Heart left ventricle (tissue), 16 donors: ENCODE data around the gene CDK18. TPM values are rescaled to one million over a fixed set of nuclear protein-coding genes. Genes with fewer than 3 reads are reported as not detected.

Experiments used
- ATAC-seq, 4 donors: fragments of 200-7000 bp; cut with Tn5 transposase; one replicate each; pipeline ENCODE4 v1.9.1; 2020 to 2022; ENCODE audit warnings: moderate library complexity in 4 of 4, mild to moderate bottlenecking in 3 of 4, moderate number of reproducible peaks in 1 of 4
- DNase-seq, 5 donors: peaks; one replicate each; pipeline ENCODE4 v3.0.0-alpha.2; 2020
- H3K27ac ChIP-seq, 12 donors: fragments of 200-600 bp; sonication (generic) in 4 of 12; one replicate each; pipeline versions ENCODE4 v1.5.0 to v1.8.0; 2016 to 2022; ENCODE audit warnings: mild to moderate bottlenecking in 2 of 12
- H3K27me3 ChIP-seq, 9 donors: fragments of 200-600 bp; sonication (generic) in 2 of 9; one replicate each; pipeline versions ENCODE4 v1.5.1 to v1.8.0; 2016 to 2022; ENCODE audit warnings: mild to moderate bottlenecking in 3 of 9
- H3K36me3 ChIP-seq, 9 donors: fragments of 200-600 bp; sonication (generic) in 2 of 9; one replicate each; pipeline versions ENCODE4 v1.5.0 to v1.8.0; 2018 to 2022; ENCODE audit warnings: mild to moderate bottlenecking in 2 of 9
- H3K4me1 ChIP-seq, 12 donors: fragments of 200-600 bp; sonication (generic) in 4 of 12; one replicate each; pipeline versions ENCODE4 v1.5.0 to v1.8.0; 2016 to 2022; ENCODE audit warnings: mild to moderate bottlenecking in 3 of 12
- H3K4me3 ChIP-seq, 12 donors: fragments of 200-600 bp; sonication (generic) in 4 of 12; one replicate each; pipeline versions ENCODE4 v1.5.0 to v1.8.0; 2017 to 2022; ENCODE audit warnings: mild to moderate bottlenecking in 9 of 12, moderate library complexity in 4 of 12
- H3K9me3 ChIP-seq, 12 donors: fragments of 200-600 bp; sonication (generic) in 4 of 12; one replicate each; pipeline versions ENCODE4 v1.5.0 to v1.8.0; 2016 to 2022; ENCODE audit warnings: mild to moderate bottlenecking in 1 of 12
- POLR2A ChIP-seq, 2 donors: fragments of 450-650 bp; IDR thresholded peaks; one replicate each; pipeline ENCODE4 v1.6.1; 2017; ENCODE audit warnings: antibody characterized with exemption in 2 of 2, mild to moderate bottlenecking in 2 of 2, moderate library complexity in 2 of 2
- WGBS, 4 donors: extraction: QIAGEN DNeasy Blood & Tissue Kit in 2 of 4; methylation state at CpG; one replicate each; pipeline versions ENCODE4 v1.1.5 to v1.1.7; 2013 to 2018; 5-methylcytosine and 5-hydroxymethylcytosine counted together
- intact Hi-C, 10 donors: fragments of 100-400 bp; cut with DNase I; formaldehyde crosslinking; loops; one replicate each; pipeline versions ENCODE4 v1.11.1 to v1.14.2; 2022
- polyA plus RNA-seq, 2 donors: library from polyadenylated mRNA; stranded (reverse); fragments of 200-250 nt; gene quantifications; one replicate each; pipeline ENCODE4 v1.2.3, GENCODE V29; 2013
- total RNA-seq, 9 donors: library from RNA; depleted of rRNA in 2 of 9; stranded (reverse); fragments of >200 nt in 2 of 9; fragmentation: NEBNext Ultra II Directional in 3 of 9; extraction: Animal tissue kit (Norgen Biotek cat#: 25700) in 3 of 9; gene quantifications; one replicate each; pipeline versions ENCODE4 v1.1.0 to v1.2.4, GENCODE V29; 2016 to 2023
- TF ChIP-seq, protein P1 (sequence below), 12 donors: fragments of 200-600 bp; sonication (generic) in 4 of 12; IDR thresholded peaks; one replicate each; pipeline versions ENCODE4 v1.5.0 to v1.8.0; 2018 to 2022; ENCODE audit warnings: antibody characterized with exemption in 12 of 12, mild to moderate bottlenecking in 5 of 12
- donor health status: ischemic (EF 13 %, LVEDD 7.1; RV severe dilation, severe dysfunction).
- donor health status: healthy with polysubstance abuse.
- donor health status: DM: no; HTN: yes; CAD: no.
- donor health status: DM: no; HTN: no; CAD: no.
- donor health status: ischemic (EF 25% LVEDD 6.9; RV normal size, moderate dysfunction).
- donor health status: ischemic (EF 25% LVEDD 5.7; RV mildly dilated, moderate dysfunction).
- donor health status: healthy.
- donor health status: DM: yes; HTN: yes; CAD: no.
- donor health status: ischemic (EF 35%, LVEDD 5.7; RV mildly dilated, moderate dysfunction).
- donor health status: nonischemic (EF 11% LVEDD 7.7; RV severe dilation, severe dysfunction).
- donor health status: DM: yes; HTN: yes; CAD: no.
- donor health status: PGD.
- donor health status: ischemic (EF 29% LVEDD 5.4; RV normal size, mild dysfunction).
- donor health status: nonischemic (EF 23%, LVEDD 6.1; RV moderate dilation, normal function).

The CDK18 gene
- total and polyA plus RNA-seq, 11 donors = 62.5 to 198 (median 141) TPM

DNA sequence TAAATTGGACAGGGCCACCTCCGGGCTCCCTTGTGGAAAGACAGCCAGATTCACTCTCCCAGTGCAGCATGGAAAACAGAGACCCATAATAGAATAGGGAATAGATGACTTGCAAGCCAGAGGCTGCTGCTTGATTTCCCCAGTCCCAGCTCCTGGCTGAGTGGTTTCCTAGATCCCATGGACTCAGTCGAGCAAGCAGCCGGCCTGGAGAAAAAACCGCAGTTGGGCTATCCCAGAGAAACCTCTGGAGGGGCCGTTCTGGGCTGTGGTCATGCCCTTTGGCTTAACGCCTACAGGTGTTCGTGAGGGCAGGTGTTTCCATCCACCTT is 65.7 kb downstream of the CDK18 start:
- WGBS, 4 donors = 81 to 86% (median 85%) methylated on average over 7 of the region's 7 CpGs
- Histone ChIP-seq H3K4me3 (no peak overlapping the region), H3K36me3 (no peaks in the 10 kb centered on the region), H3K9me3 (no peaks in the 10 kb centered on the region), H3K27ac (no peak overlapping the region), H3K27me3 (peaks cover 4 to 38% (median 15%) of the 10 kb centered on the region in 9 donors), H3K4me1 (peaks cover 0 to 17% (median 0%) of the 10 kb centered on the region in 12 donors)
- intact Hi-C loops = loop anchor here in 1 of 10 donors (5.0 kb wide), 1 partner anchor 83 kb away; no protein-coding TSS in a partner anchor
- no peak for TF ChIP-seq POLR2A (IDR thresholded peaks at IDR 0.05)
- TF ChIP-seq, protein P1, sequence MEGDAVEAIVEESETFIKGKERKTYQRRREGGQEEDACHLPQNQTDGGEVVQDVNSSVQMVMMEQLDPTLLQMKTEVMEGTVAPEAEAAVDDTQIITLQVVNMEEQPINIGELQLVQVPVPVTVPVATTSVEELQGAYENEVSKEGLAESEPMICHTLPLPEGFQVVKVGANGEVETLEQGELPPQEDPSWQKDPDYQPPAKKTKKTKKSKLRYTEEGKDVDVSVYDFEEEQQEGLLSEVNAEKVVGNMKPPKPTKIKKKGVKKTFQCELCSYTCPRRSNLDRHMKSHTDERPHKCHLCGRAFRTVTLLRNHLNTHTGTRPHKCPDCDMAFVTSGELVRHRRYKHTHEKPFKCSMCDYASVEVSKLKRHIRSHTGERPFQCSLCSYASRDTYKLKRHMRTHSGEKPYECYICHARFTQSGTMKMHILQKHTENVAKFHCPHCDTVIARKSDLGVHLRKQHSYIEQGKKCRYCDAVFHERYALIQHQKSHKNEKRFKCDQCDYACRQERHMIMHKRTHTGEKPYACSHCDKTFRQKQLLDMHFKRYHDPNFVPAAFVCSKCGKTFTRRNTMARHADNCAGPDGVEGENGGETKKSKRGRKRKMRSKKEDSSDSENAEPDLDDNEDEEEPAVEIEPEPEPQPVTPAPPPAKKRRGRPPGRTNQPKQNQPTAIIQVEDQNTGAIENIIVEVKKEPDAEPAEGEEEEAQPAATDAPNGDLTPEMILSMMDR (IDR thresholded peaks at IDR 0.05) = no peak
- DNase-seq = peak in 1 of 5 donors; percentile 3
- no peak for ATAC-seq

DNA sequence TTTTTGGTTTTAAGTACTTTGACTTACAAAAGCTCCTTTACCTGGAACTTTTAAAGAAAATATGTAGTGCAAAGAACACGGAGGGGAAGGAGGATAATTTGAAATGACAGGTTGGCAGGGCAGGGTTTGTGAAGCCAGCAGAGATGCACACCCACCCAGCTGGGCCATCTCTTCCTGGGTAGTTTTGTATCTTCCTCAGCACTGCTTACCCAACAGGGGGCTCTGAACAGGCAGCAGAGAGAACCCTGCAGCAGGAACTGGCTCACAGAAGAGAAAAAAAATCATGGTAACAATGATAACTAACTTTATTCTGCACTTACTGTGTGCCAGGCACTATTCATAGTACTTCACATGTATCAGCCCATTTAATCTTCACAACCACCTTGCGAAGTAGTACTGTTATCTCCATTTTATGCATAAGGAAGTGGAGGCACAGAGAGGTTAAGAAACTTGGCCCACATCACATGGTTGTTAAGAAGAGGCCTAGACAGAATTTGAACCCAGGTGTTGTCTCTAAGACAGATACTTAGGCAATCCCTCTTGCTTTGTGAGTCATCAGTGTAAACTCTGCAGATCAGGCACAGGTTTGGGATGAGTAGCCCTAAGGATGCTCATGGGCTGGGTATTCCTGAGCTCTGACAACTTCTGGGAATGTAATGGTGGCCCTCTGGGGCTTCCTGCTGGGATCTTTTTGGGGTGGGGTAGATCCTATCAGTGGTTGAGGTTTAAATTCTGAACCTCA is 66.5 kb downstream of the CDK18 start:
- H3K27me3 ChIP-seq = peaks cover under 1 to 38% (median 15%) of the 10 kb centered on the region in 9 donors
- H3K9me3 ChIP-seq = no peaks in the 10 kb centered on the region
- WGBS, 4 donors = 85 to 92% (median 87%) methylated on average over 2 of the region's 2 CpGs
- no peak overlapping the region for H3K4me3 ChIP-seq
- no peaks in the 10 kb centered on the region for H3K36me3 ChIP-seq
- no peak overlapping the region for H3K27ac ChIP-seq
- ATAC-seq (no peak), DNase-seq (no peak)
- intact Hi-C loops = loop anchor here in 1 of 10 donors (5.0 kb wide), 1 partner anchor 84 kb away; no protein-coding TSS in a partner anchor
- no peak for TF ChIP-seq POLR2A (IDR thresholded peaks at IDR 0.05)
- TF ChIP-seq, protein P1 (IDR thresholded peaks at IDR 0.05) = no peak
- peaks cover 0 to 17% (median 0%) of the 10 kb centered on the region in 12 donors for H3K4me1 ChIP-seq

DNA sequence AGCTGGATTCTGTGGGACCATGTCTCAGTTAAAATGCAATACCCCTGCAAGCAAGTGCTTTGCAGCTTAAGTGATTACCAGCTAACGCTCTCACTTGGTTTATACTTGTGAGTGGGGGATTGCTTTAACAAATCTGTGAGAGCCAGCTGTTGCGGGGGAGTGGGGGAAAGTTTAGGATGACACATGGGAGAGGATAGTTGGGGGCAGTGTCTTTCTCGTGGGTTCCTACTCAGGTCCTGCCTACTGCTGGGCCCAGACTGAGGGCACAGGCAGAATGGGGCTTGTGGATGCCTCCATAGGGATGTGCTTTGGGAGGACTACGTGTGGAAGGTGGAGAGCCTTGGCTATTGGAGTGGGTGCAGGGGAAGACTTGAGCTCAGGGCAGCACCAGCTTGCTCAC is 67.3 kb downstream of the CDK18 start:
- intact Hi-C loops = loop anchor here in 1 of 10 donors (5.0 kb wide), 1 partner anchor 84 kb away; no protein-coding TSS in a partner anchor
- H3K4me3 ChIP-seq = no peak overlapping the region
- ATAC-seq (no peak), DNase-seq (peak in 1 of 5 donors; percentile 4)
- no peaks in the 10 kb centered on the region for H3K36me3 ChIP-seq
- no peak overlapping the region for H3K27ac ChIP-seq
- peaks cover 0 to 32% (median 15%) of the 10 kb centered on the region in 9 donors for H3K27me3 ChIP-seq
- no peak for TF ChIP-seq POLR2A (IDR thresholded peaks at IDR 0.05)
- TF ChIP-seq, protein P1 (IDR thresholded peaks at IDR 0.05) = no peak
- WGBS, 4 donors = 72 to 83% (median 77%) methylated on average over 4 of the region's 4 CpGs
- peaks cover 0 to 17% (median 0%) of the 10 kb centered on the region in 12 donors for H3K4me1 ChIP-seq
- no peaks in the 10 kb centered on the region for H3K9me3 ChIP-seq

DNA sequence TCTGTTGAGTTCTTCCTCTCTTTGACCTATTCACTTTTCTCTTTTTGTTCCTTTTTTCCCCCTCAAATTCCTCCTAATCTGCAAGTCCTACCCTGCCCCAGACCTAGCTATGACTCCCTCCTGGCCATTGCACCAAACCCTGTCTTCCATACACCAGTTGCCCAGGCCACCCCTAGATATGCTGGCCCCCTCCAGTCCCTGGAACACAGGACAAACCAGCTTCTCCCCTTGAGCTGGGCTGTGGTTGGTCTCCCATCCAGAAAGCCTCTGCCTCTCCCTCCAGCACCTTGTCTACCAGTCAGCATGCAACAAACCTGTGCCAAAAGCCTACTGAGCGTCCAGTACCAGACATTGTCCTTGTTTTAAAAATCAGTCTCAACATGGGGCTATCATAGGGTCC is 68.0 kb downstream of the CDK18 start:
- no peak for TF ChIP-seq POLR2A (IDR thresholded peaks at IDR 0.05)
- TF ChIP-seq, protein P1 (IDR thresholded peaks at IDR 0.05) = no peak
- ATAC-seq (no peak), DNase-seq (peak in 1 of 5 donors; percentile 2)
- WGBS, 4 donors = 54 to 96% (median 84%) methylated on average over 1 of the region's 1 CpG
- H3K9me3 ChIP-seq = no peaks in the 10 kb centered on the region
- no peaks in the 10 kb centered on the region for H3K36me3 ChIP-seq
- H3K27ac ChIP-seq = no peak overlapping the region
- H3K4me1 ChIP-seq = peaks cover 0 to 17% (median 0%) of the 10 kb centered on the region in 12 donors
- H3K4me3 ChIP-seq = no peak overlapping the region
- intact Hi-C loops = loop anchor here in 1 of 10 donors (5.0 kb wide), 1 partner anchor 85 kb away; no protein-coding TSS in a partner anchor
- H3K27me3 ChIP-seq = peaks cover 0 to 25% (median 13%) of the 10 kb centered on the region in 9 donors
